Measurements from ENCODE around the gene DDX1. TPM values are rescaled to one million over a fixed set of nuclear protein-coding genes. Genes with fewer than 3 reads are reported as not detected.

The DDX1 gene
- total and polyA plus RNA-seq, 7 donors = 116 to 166 (median 132) TPM

DNA sequence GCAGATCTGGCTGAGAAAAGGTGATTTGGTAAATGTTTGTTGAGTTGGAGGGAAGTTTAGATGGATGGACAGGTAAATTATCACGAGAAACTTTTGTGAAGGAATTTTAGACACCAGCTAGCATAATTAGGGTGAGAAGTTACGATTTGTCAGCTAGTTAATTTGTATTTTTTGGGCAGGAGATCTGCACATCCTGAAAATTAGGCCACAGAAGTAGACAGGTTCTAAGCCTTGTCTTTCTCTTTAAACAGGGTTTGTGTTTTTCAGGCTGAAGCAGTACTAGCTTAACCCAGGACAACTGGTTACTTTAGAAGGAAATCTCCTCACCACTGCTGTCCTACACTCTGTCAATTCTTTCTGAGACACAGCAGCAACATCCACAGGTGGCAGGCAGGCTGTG, 49.1 kb downstream of the DDX1 start:
- DNase-seq = no peak
- intact Hi-C loops (cut with DNase I) = no loop called here
- Histone ChIP-seq H3K27ac (no peak overlapping the region), H3K36me3 (ENCODE audit: insufficient read depth in 1 of 2, low read depth in 1 of 2) (peaks cover 0 to 18% of the 10 kb centered on the region in 2 donors), H3K27me3 (ENCODE audit: insufficient read depth in 3 of 3, low read length in 2 of 3) (no peaks in the 10 kb centered on the region), H3K4me3 (no peak overlapping the region), H3K4me1 (peaks cover 11% of the 10 kb centered on the region), H3K9me3 (no peaks in the 10 kb centered on the region)
- 91 to 93% (median 92%) methylated on average over 2 of the region's 2 CpGs for WGBS, 3 donors
- no peak for TF ChIP-seq CTCF (IDR thresholded peaks at IDR 0.05)
- no peak for ATAC-seq

DNA sequence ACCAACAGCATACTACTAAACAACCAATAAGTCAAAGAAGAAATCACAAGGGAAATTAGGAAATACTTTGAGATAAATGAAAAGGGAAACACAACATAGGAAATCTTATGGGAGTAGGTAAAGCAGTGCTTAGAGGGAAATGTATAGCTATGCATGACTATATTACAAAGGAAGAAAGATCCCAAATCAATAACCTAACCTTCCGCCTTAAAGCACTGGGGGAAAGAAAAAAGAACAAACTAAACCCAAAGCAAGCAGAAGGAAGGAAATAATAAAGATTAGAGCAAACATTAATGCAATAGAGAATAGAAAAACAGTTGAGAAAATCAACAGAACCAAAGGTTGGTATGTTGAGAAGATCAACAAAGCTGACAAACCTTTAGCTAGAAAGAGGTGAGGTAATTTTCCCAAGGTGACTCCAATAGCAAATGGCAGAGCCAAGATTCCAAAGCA, 49.9 kb downstream of the DDX1 start:
- intact Hi-C loops (cut with DNase I) = no loop called here
- 95 to 100% (median 98%) methylated on average over 1 of the region's 1 CpG for WGBS, 3 donors
- H3K9me3 ChIP-seq = no peaks in the 10 kb centered on the region

GRCh38 chr2:15642011-15642814, 50.5 kb downstream of the DDX1 start:
- 56 to 60% (median 58%) methylated on average over 12 of the region's 12 CpGs for WGBS, 3 donors
- intact Hi-C loops (cut with DNase I) = no loop called here
- no peak for TF ChIP-seq CTCF (IDR thresholded peaks at IDR 0.05)
- DNase-seq = no peak
- no peaks in the 10 kb centered on the region for H3K9me3 ChIP-seq
- no peak overlapping the region for H3K27ac ChIP-seq
- H3K4me3 ChIP-seq = no peak overlapping the region
- H3K27me3 ChIP-seq (ENCODE audit: insufficient read depth in 3 of 3, low read length in 2 of 3) = no peaks in the 10 kb centered on the region
- H3K36me3 ChIP-seq (ENCODE audit: insufficient read depth in 1 of 2, low read depth in 1 of 2) = peaks cover 0 to 9% of the 10 kb centered on the region in 2 donors
- ATAC-seq = no peak
- H3K4me1 ChIP-seq = peaks cover 11% of the 10 kb centered on the region

More for the DNA sequence above, 49.9 kb downstream of the DDX1 start:
- TF ChIP-seq CTCF (IDR thresholded peaks at IDR 0.05) = no peak
- Histone ChIP-seq H3K4me1 (peaks cover 11% of the 10 kb centered on the region), H3K36me3 (ENCODE audit: insufficient read depth in 1 of 2, low read depth in 1 of 2) (peaks cover 0 to 12% of the 10 kb centered on the region in 2 donors), H3K27ac (no peak overlapping the region), H3K27me3 (ENCODE audit: insufficient read depth in 3 of 3, low read length in 2 of 3) (no peaks in the 10 kb centered on the region), H3K4me3 (no peak overlapping the region)
- no peak for ATAC-seq
- no peak for DNase-seq

GRCh38 chr2:15642815-15643500, 51.3 kb downstream of the DDX1 start:
- Histone ChIP-seq H3K27ac (no peak overlapping the region), H3K27me3 (ENCODE audit: insufficient read depth in 3 of 3, low read length in 2 of 3) (no peaks in the 10 kb centered on the region), H3K9me3 (no peaks in the 10 kb centered on the region), H3K4me3 (no peak overlapping the region), H3K4me1 (peaks cover 5% of the 10 kb centered on the region), H3K36me3 (ENCODE audit: insufficient read depth in 1 of 2, low read depth in 1 of 2) (peaks cover 0 to 9% of the 10 kb centered on the region in 2 donors)
- ATAC-seq (no peak), DNase-seq (no peak)
- intact Hi-C loops (cut with DNase I) = no loop called here
- 85 to 92% (median 88%) methylated on average over 13 of the region's 13 CpGs for WGBS, 3 donors
- no peak for TF ChIP-seq CTCF (IDR thresholded peaks at IDR 0.05)

Data from psoas muscle (tissue), 8 donors.